ENCODE data around the gene PMM2.
A peak's percentile ranks its signal among the peaks of the same experiment; 100 is the strongest.

Gene PMM2

DNA sequence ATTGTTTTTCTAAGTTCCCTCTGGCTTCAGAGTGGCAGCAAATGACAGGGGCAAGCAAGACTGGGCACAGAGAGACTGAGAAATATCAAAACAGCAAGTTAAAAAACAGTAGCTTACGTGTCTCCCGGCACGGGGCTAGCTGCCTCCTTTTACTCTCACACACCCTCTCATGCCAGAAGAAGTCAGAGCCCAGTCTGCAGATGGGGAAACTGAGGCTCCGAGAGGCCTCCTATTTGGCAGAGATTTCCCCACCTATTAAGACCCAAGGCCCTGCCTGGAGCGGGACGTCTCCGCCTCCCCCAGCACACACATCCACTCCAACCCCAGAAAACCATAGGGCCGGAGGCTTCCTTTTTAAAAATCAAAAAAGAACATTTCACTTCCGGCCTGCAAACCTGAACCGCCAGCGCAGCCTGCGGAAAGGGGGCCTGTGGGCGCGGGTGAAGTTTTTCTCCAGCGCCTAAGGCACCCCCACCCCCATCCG is 70.3 kb downstream of the PMM2 start:
- TF ChIP-seq, protein P1, sequence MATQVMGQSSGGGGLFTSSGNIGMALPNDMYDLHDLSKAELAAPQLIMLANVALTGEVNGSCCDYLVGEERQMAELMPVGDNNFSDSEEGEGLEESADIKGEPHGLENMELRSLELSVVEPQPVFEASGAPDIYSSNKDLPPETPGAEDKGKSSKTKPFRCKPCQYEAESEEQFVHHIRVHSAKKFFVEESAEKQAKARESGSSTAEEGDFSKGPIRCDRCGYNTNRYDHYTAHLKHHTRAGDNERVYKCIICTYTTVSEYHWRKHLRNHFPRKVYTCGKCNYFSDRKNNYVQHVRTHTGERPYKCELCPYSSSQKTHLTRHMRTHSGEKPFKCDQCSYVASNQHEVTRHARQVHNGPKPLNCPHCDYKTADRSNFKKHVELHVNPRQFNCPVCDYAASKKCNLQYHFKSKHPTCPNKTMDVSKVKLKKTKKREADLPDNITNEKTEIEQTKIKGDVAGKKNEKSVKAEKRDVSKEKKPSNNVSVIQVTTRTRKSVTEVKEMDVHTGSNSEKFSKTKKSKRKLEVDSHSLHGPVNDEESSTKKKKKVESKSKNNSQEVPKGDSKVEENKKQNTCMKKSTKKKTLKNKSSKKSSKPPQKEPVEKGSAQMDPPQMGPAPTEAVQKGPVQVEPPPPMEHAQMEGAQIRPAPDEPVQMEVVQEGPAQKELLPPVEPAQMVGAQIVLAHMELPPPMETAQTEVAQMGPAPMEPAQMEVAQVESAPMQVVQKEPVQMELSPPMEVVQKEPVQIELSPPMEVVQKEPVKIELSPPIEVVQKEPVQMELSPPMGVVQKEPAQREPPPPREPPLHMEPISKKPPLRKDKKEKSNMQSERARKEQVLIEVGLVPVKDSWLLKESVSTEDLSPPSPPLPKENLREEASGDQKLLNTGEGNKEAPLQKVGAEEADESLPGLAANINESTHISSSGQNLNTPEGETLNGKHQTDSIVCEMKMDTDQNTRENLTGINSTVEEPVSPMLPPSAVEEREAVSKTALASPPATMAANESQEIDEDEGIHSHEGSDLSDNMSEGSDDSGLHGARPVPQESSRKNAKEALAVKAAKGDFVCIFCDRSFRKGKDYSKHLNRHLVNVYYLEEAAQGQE (IDR thresholded peaks at IDR 0.05; ENCODE audit: insufficient replicate concordance, low read depth), result no peak
- TF ChIP-seq GABPA (IDR thresholded peaks at IDR 0.05; ENCODE audit: low read depth), result no peak
- no peak for TF ChIP-seq POLR2AphosphoS5 (IDR thresholded peaks at IDR 0.05; ENCODE audit: low read depth)
- TF ChIP-seq CTCF (IDR thresholded peaks at IDR 0.05; ENCODE audit: insufficient read depth, low read length), result no peak
- TF ChIP-seq SPI1 (IDR thresholded peaks at IDR 0.05; ENCODE audit: borderline replicate concordance, low read depth), result no peak
- Histone ChIP-seq H3K27ac (replicated peaks) (peak overlapping the region; percentile 87), H3K4me3 (replicated peaks; ENCODE audit: insufficient read depth, low read length) (peak overlapping the region; percentile 69), H3K27me3 (ENCODE audit: insufficient read depth, poor library complexity, severe bottlenecking) (no peaks in the 10 kb centered on the region)
- DNase-seq (ENCODE audit: low read depth in 1 of 2, low spot score in 1 of 2), result no peak

GRCh38 chr16:8868416-8869211 is 71.0 kb downstream of the PMM2 start, which contains the start of gene CARHSP1:
Gene CARHSP1 (minus strand): TSS chr16:8869006. CDS start chr16:8859328, 9,678 bp downstream.
- TF ChIP-seq GABPA (IDR thresholded peaks at IDR 0.05; ENCODE audit: low read depth) (no peak), CTCF (IDR thresholded peaks at IDR 0.05; ENCODE audit: insufficient read depth, low read length) (no peak), SPI1 (IDR thresholded peaks at IDR 0.05; ENCODE audit: borderline replicate concordance, low read depth) (peak; percentile 54; the same call in 1 of the 2 replicates), POLR2AphosphoS5 (IDR thresholded peaks at IDR 0.05; ENCODE audit: low read depth) (peak; percentile 40; the same call in 1 of the 2 replicates)
- TF ChIP-seq, protein P1 (IDR thresholded peaks at IDR 0.05; ENCODE audit: insufficient replicate concordance, low read depth), result no peak
- peak; percentile 88 to 95 for DNase-seq (ENCODE audit: low read depth in 1 of 2, low spot score in 1 of 2)
- Histone ChIP-seq H3K27me3 (ENCODE audit: insufficient read depth, poor library complexity, severe bottlenecking) (no peaks in the 10 kb centered on the region), H3K27ac (replicated peaks) (peak within 1 kb of the TSS; percentile 87), H3K4me3 (replicated peaks; ENCODE audit: insufficient read depth, low read length) (peak within 1 kb of the TSS; percentile 69)

- peak overlapping the region; percentile 58 for H3K27ac ChIP-seq (replicated peaks)
- no peak for DNase-seq (ENCODE audit: low read depth in 1 of 2, low spot score in 1 of 2)
These were observed 71.8 kb downstream of the PMM2 start for GRCh38 chr16:8869212-8869987.

More at GRCh38 chr16:8869212-8869987, 71.8 kb downstream of the PMM2 start:
- TF ChIP-seq SPI1 (IDR thresholded peaks at IDR 0.05; ENCODE audit: borderline replicate concordance, low read depth) (no peak), CTCF (IDR thresholded peaks at IDR 0.05; ENCODE audit: insufficient read depth, low read length) (no peak), GABPA (IDR thresholded peaks at IDR 0.05; ENCODE audit: low read depth) (no peak)
- TF ChIP-seq, protein P1 (IDR thresholded peaks at IDR 0.05; ENCODE audit: insufficient replicate concordance, low read depth), result no peak
- Histone ChIP-seq H3K27me3 (ENCODE audit: insufficient read depth, poor library complexity, severe bottlenecking) (no peaks in the 10 kb centered on the region), H3K4me3 (replicated peaks; ENCODE audit: insufficient read depth, low read length) (peak overlapping the region; percentile 45)

Measured in HL-60 (cell line).